Vagina (tissue), 2 donors: ENCODE data around the gene DRGX. TPM values are rescaled to one million over a fixed set of nuclear protein-coding genes. Genes with fewer than 3 reads are reported as not detected.

Source experiments
- DNase-seq, 2 donors: peaks; one replicate each; pipeline ENCODE4 v3.0.0-alpha.2; 2017; ENCODE audit errors: extremely low spot score in 2 of 2
- H3K27ac ChIP-seq: fragments of 200-600 bp; sonication (generic); one replicate; pipeline ENCODE4 v1.5.1; 2019
- H3K27me3 ChIP-seq: fragments of 200-600 bp; sonication (generic); one replicate; pipeline ENCODE4 v1.5.1; 2019
- H3K36me3 ChIP-seq, 2 donors: fragments of 200-600 bp; sonication (generic); one replicate each; pipeline ENCODE4 v1.5.1; 2017 to 2019
- H3K4me1 ChIP-seq: fragments of 200-600 bp; sonication (generic); one replicate; pipeline ENCODE4 v1.5.1; 2019
- H3K4me3 ChIP-seq, 2 donors: fragments of 200-600 bp; sonication (generic); 1 replicate in 1 of 2; 2 replicates in 1 of 2; pipeline ENCODE4 v1.5.1; 2016 to 2019
- H3K9me3 ChIP-seq: fragments of 200-600 bp; sonication (generic); one replicate; pipeline ENCODE4 v1.5.1; 2019
- CTCF ChIP-seq, 3 experiments: fragments of 450-650 bp in 2 of 3; fragments of 200-600 bp in 1 of 3; sonication (generic) in 1 of 3; IDR thresholded peaks; one replicate each; pipeline ENCODE4 v1.5.1; 2017 to 2019; ENCODE audit warnings: antibody characterized with exemption in 3 of 3, mild to moderate bottlenecking in 2 of 3, moderate library complexity in 2 of 3
- POLR2A ChIP-seq, 2 donors: fragments of 450-650 bp; IDR thresholded peaks; one replicate each; pipeline ENCODE4 v1.6.1; 2017; ENCODE audit warnings: antibody characterized with exemption in 2 of 2, mild to moderate bottlenecking in 2 of 2, moderate library complexity in 2 of 2
- POLR2AphosphoS5 ChIP-seq, 2 donors: sonication (generic); formaldehyde crosslinking; IDR thresholded peaks; one replicate each; pipeline ENCODE4 v1.9.0; 2017; ENCODE audit warnings: antibody characterized with exemption in 2 of 2, mild to moderate bottlenecking in 2 of 2, low read depth in 1 of 2; ENCODE audit not compliant: insufficient read depth in 1 of 2
- intact Hi-C: fragments of 100-400 bp; cut with DNase I; formaldehyde crosslinking; loops from one replicate; pipeline ENCODE4 v1.15.1; 2023
- total RNA-seq: library from RNA; depleted of rRNA; stranded (reverse); fragments of >200 nt; gene quantifications from one replicate; pipeline ENCODE4 v1.2.3, GENCODE V29; 2016

Gene DRGX
- total RNA-seq, 1 donor from 2014 or later, result not detected

- DNase-seq, result no peak
- TF ChIP-seq POLR2AphosphoS5 (IDR thresholded peaks at IDR 0.05; ENCODE audit: insufficient read depth in 1 of 2, low read depth in 1 of 2) (no peak), POLR2A (IDR thresholded peaks at IDR 0.05) (no peak), CTCF (IDR thresholded peaks at IDR 0.05) (no peak)
- no peaks in the 10 kb centered on the region for H3K4me1 ChIP-seq
- H3K27ac ChIP-seq, result no peak overlapping the region
- no peaks in the 10 kb centered on the region for H3K27me3 ChIP-seq
- no peaks in the 10 kb centered on the region for H3K9me3 ChIP-seq
- intact Hi-C loops, result no loop called here
- H3K4me3 ChIP-seq, result no peak overlapping the region
- no peaks in the 10 kb centered on the region for H3K36me3 ChIP-seq
These were observed 9.7 kb downstream of the DRGX start for GRCh38 chr10:49385939-49386922.

DNA sequence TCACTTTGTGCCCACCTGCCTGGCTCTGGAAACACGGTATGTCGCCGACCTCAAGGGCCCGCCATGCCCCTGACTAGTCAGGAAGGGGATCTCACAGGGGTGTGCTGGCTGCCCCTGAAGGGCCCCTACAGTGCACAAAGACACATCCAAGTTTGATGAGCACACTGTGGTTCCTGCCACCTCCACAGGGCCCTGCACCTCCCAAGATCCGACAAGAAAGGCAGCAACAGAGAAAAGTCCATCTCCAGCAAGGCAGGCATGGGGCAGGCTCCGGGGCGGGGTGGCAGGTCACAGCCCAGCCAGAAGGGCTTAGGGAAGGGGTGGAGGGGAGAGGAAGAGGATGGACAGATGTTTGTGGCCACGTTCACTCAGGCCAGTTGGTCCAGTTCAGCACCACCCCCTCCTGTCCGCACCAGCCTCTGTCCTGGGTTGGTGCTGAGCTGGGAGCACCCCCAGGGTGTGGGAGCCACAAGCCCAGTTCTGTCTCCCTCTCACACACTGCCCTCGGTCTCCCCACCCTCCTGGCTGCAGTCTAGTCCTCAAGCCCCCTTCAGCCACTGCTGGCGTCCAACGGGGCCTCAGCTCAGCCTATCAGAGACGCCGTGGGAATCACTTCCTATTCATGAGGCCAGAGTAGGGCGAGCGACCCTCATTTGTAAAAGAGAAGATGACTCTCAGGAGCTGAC lies 11.5 kb downstream of the DRGX start:
- Histone ChIP-seq H3K9me3 (no peaks in the 10 kb centered on the region), H3K27ac (no peak overlapping the region), H3K4me1 (no peaks in the 10 kb centered on the region), H3K4me3 (no peak overlapping the region), H3K27me3 (no peaks in the 10 kb centered on the region), H3K36me3 (no peaks in the 10 kb centered on the region)
- intact Hi-C loops, result no loop called here
- no peak for DNase-seq
- TF ChIP-seq POLR2AphosphoS5 (IDR thresholded peaks at IDR 0.05; ENCODE audit: insufficient read depth in 1 of 2, low read depth in 1 of 2) (no peak), POLR2A (IDR thresholded peaks at IDR 0.05) (no peak), CTCF (IDR thresholded peaks at IDR 0.05) (no peak)

GRCh38 chr10:49383853-49384252 lies 12.0 kb downstream of the DRGX start:
- Histone ChIP-seq H3K36me3 (no peaks in the 10 kb centered on the region), H3K27ac (no peak overlapping the region), H3K27me3 (no peaks in the 10 kb centered on the region), H3K4me3 (no peak overlapping the region), H3K4me1 (no peaks in the 10 kb centered on the region), H3K9me3 (no peaks in the 10 kb centered on the region)
- intact Hi-C loops, result no loop called here
- TF ChIP-seq CTCF (IDR thresholded peaks at IDR 0.05) (no peak), POLR2AphosphoS5 (IDR thresholded peaks at IDR 0.05; ENCODE audit: insufficient read depth in 1 of 2, low read depth in 1 of 2) (no peak), POLR2A (IDR thresholded peaks at IDR 0.05) (no peak)
- DNase-seq, result no peak

DNA sequence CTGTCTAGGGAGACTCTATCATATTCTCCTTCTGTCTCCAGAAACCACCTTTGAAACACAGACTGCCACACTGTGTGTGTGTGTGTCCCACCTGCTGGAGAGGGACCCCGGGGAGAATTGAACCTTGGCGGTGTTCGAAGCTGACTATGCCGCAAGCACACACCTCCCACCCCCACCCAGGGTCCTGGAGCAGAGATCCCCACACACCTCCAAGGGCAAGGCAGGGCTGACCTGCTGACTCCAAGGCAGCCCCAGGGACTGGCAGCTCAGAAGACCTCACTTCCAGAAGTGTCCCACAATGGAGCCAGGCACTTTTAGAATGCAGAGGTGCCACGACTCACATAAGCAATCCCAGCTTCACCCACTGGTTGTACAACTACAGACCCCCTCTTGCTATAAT lies 13.1 kb downstream of the DRGX start:
- intact Hi-C loops, result no loop called here
- Histone ChIP-seq H3K4me1 (no peaks in the 10 kb centered on the region), H3K4me3 (no peak overlapping the region), H3K9me3 (no peaks in the 10 kb centered on the region), H3K36me3 (no peaks in the 10 kb centered on the region), H3K27me3 (no peaks in the 10 kb centered on the region), H3K27ac (no peak overlapping the region)
- DNase-seq, result peak in 1 of 2 donors; percentile 67
- TF ChIP-seq CTCF (IDR thresholded peaks at IDR 0.05) (no peak), POLR2A (IDR thresholded peaks at IDR 0.05) (no peak), POLR2AphosphoS5 (IDR thresholded peaks at IDR 0.05; ENCODE audit: insufficient read depth in 1 of 2, low read depth in 1 of 2) (no peak)
